Endothelial cell of umbilical vein (primary cell): ENCODE results near the gene CXADR.

Experiments used
- CTCF ChIP-seq, 2 donors: IDR thresholded peaks; 1 replicate in 1 of 2; 2 replicates in 1 of 2; pipeline ENCODE4 v1.5.1; 2011; ENCODE audit warnings: low read length in 2 of 2, mild to moderate bottlenecking in 2 of 2, moderate library complexity in 2 of 2, control low read depth in 1 of 2, inconsistent platforms in 1 of 2, low read depth in 1 of 2; ENCODE audit not compliant: insufficient read depth in 1 of 2; ENCODE audit errors: extremely low read depth in 1 of 2
- GATA2 ChIP-seq: IDR thresholded peaks from 2 replicates; pipeline ENCODE4 v1.7.0; 2011; ENCODE audit warnings: low read depth, mild to moderate bottlenecking, moderate library complexity, mixed read lengths, low read length; ENCODE audit not compliant: insufficient read length, insufficient read depth
- POLR2AphosphoS5 ChIP-seq: IDR thresholded peaks from 2 replicates; pipeline ENCODE4 v1.6.1; 2012; ENCODE audit warnings: low read depth, mild to moderate bottlenecking, control low read depth, low read length, moderate library complexity; ENCODE audit not compliant: insufficient read depth

DNA sequence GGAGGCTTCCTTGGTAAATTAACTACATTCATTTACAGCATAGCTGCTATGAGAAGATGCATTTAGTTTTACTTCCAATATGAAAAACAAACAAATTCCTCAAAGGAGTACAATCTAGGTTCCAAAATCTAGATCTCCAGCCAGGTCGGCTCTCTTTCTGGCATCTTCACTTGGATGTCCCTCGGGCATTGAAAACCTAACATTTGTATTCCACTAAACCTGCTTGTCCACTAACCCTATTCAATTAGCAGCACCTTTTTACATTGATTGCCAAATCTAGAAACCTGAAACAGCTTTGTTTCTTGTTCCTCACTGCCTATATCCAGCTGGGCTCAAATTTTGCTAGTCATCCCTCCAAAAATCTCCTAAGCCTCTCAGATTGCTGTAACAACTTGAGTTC lies 14.3 kb upstream of the CXADR start:
- TF ChIP-seq POLR2AphosphoS5 (no peak), CTCF (IDR thresholded peaks at IDR 0.05; ENCODE audit: extremely low read depth in 1 of 2, insufficient read depth in 1 of 2, low read depth in 1 of 2, low read length in 2 of 2) (no peak), GATA2 (no peak)
